ENCODE data around the gene KRT80.

The KRT80 gene

DNA sequence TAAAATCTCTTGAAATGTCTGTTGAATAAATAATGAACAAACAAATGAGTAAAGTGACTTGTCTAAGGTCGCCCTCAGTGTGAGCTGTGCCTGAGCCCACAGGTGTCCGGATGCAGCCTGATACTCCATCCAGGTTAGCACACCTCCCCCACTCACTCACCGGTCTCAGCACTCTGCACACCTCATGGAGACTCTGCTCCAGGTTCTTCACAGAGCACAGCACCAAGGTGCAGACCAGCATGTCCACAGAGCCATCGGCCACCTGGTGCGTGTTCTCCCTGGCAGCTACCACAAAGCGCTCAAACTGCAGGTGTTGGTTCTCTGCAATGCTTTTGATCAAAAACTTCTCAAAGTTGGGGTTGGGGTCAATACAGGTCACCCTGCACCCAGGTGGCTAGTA lies 37.1 kb upstream of the KRT80 start:
- DNase-seq (ENCODE audit: low read depth) = no peak

DNA sequence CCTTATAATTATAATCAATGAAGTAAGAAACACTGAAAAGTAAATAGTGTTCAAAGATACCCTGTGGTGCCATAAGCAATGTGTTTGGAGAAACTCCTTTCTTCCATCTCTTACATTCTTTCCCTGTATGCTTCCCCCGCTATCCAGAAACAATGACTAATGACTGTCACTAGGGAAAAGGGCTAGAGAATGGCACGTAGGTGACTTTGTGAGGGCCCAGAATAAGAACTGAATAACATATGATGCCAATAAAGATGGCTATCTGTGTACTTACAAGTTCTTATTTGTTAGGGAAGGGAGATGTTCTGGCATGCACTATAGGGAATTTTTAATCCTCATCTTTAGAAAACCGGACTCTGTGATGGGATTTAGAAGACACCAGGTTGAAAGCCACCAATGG lies 36.6 kb upstream of the KRT80 start:
- DNase-seq (ENCODE audit: low read depth) = no peak

DNA sequence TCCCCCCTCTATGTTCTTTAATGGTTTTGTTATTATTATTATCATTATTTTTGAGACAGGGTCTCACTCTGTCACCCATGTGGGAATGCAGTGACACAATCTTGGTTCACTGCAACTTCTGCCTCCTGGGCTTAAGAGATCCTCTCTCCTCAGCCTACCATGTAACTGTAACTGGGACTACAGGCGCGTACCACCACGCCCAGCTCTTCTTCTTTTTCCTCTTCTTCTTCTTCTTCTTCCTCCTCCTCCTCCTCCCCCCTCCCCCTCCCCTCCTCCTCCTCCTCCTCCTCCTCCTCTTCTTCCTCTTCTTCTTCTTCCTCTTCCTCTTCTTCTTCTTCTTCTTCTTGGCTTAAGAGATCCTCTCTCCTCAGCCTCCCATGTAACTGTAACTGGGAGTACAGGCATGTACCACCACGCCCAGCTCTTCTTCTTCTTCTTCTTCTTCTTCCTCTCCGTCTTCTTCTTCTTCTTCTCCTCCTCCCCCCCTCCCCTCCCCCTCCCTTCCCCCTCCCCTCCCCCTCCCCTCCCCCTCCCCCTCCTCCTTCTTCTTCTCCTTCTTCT lies 35.9 kb upstream of the KRT80 start:
- DNase-seq (ENCODE audit: low read depth) = no peak

DNA sequence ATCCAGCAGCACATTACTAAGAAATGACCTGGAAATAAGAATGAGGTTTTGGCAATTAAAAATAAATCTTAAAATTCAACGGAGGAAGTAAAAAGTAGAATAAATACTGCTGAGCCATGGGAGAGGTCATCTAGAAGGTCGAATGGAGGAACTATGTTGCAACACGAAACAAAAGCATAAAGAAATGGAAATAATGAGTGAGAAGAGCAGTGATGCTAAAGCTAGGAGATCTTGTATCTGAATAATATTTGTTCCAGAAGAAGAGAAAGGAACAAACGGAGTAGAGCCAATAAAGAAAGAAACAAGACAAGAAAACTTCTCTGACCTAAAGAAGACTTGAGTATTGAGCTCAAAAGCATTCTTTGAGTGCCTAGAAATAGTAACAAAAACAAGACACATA lies 34.6 kb upstream of the KRT80 start:
- DNase-seq (ENCODE audit: low read depth) = no peak

DNA sequence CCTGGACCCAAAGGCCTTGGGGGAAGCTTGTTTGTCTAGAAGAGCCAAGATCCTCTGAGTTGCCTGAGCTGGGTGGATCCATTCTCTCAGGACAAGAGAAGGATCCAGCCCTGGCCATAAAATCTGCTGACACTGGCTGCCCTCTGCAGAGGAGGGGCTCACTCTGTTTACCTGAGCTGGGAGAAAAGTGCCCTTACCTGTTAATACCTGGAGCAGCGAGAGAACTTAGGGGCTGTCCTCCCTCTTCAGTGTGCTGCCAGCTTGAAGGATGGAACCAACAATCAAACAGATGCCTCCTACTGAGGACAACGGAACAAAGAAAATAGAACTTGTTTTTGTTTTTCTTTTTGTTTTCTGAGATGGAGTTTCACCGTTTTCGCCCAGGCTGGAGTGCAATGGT lies 33.9 kb upstream of the KRT80 start:
- no peak for DNase-seq (ENCODE audit: low read depth)

DNA sequence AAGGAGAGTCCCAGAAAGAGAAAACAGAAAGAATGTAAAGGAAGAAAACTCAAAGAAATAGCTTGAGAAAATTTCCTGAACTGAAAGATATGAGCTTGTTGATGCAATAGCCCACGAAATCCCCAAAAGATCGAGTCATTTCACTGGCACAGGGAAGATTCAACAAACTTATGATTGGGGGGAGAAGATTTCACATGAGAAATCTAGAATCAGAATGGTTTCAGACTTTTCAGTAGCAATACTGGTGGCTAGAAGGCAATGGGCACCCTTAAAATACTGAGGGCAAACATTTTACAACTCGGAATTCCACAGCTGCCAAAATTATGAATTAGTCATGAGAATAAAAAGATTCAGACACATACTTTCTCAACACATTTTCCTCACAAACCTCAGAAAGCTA lies 32.3 kb upstream of the KRT80 start:
- DNase-seq (ENCODE audit: low read depth) = no peak

DNA sequence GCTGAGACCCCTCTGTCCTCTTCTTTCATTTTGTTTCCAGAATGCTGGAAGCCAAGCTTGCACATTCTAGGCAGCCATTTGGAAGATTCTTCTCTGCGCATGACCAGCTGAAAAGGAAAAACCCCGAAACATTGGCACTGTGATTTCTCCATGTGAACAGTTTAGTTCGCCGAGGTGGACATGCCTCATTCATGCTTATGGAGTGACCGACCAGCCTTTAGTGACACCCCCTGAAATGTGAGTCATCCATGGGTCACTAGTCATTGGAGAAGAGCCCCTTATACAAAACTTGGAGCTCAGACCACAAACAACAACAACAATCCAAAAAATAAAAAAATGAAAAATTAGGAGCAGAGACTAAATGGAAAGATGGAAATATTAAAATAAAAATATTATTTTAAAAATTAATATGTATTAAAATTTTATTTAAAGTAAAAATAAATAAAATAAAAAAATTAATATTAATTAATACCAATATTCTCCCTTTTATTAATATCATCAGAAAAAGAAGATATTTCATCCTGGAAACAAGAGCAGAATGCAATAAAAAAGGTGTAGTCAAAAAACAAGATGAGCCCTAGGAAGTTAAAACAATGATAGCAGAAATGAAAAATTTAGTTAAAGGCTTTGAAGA lies 31.7 kb upstream of the KRT80 start:
- DNase-seq (ENCODE audit: low read depth) = no peak

DNA sequence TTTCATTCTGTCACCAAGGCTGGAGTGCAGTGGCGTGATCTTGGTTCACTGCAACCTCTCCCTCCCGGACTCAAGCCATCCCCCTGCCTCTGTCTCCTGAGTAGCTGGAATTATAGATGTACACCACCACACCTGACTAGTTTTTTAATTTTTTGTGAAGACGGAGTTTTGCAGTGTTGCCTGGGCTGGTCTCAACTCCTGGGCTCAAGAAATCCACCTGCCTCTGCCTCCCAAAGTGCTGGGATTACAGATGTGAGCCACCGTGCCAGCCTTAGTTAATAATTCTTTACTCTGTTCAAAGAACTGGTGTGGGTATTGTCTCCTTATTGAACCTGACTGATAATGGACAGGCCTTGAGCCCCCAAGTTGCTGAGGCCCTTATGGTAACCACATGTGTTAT lies 30.9 kb upstream of the KRT80 start:
- no peak for DNase-seq (ENCODE audit: low read depth)

DNA sequence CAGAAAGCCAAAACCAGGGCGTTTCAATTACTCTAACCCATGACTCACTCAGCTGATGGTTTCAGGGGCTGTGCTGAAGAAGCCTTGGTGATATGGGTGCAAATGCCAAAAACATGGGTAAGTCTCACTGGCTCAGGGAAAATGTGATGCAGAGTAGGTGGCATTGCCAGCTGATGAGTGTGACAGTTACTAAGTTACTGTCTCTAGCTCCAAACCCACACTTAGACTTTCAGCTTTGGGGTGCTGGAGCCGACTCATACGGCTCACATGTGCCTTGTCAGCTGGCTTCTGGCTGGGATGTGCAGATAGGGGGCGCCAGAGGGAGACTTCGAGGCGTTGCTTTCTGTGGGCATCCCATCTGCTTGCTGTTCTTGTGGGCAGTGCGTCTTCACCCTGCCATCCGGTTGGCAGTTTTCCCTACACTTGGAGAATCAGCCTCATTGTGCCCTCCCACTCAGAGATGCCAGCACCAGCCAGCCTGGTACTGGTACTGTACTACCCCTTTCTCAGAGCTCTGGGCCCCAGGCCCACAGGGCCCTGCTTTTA lies 30.2 kb upstream of the KRT80 start:
- DNase-seq (ENCODE audit: low read depth) = no peak

DNA sequence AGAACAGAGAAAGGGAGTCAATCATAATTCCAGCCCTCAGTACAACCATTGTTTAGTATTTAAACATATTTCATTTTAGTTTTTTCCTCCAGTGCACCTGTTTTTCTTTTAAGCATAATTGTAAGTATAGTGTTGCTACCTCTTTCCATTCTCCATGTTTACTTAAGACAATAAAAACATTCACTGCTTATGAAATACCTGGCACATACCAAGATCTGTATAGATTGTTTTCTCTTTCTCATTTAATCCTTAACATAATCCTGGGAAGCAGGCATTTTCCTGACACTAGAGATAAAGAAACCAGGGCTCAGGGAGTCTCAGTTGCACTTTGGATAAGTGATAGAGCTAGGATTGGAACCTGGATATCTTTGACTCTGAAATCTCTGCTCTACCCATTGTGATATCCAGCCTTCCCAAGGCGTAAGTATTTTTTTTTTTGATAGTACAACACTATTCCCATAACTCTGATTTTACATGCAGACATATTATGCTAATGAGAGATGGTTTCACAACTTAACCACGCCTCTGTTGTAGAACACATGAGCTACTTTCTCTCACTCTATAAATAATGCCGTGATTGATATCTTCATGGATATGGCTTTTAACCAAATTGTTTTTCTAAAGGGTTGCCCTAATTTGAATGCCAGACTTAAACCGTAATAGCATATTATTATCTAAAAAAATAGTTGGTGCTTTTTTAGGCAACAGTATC lies 29.4 kb upstream of the KRT80 start:
- DNase-seq (ENCODE audit: low read depth) = no peak

DNA sequence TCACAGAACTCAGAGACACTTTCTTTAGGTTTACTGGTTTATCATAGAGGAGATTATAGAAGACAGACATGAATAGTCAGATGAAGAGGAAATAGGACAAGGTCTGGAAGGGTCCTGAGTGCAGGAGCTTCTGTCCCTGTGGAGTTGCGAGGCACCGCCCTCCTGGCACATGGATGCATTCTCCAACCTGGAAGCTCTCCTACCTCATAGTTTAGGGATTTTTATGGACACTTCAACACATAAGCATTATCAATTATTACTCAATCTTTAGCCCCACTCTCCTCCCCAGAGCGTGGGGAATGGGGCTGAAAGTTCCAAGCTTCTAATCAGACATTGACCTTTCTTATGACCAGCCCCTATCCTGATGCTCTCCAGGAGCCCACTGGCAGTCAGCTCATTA lies 28.7 kb upstream of the KRT80 start:
- no peak for DNase-seq (ENCODE audit: low read depth)

DNA sequence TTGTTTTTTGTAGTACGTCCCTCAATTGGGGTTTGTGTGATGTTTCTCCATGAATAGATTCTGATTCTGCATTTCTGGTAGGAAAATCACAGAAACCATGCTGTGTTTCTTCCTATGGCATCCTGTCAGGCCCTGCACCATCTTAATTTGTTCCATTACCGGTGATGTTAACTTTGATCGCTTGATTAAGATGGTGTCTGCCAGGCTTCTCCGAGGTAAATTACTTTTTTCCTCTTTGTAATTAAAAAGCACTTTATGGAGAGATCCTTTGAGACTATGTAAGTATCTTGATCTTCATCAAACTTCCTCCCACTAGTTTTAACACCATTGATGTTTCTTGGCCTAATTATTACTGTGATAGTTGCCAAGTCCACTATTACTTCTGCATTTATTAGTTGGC lies 26.2 kb upstream of the KRT80 start:
- DNase-seq (ENCODE audit: low read depth) = no peak

DNA sequence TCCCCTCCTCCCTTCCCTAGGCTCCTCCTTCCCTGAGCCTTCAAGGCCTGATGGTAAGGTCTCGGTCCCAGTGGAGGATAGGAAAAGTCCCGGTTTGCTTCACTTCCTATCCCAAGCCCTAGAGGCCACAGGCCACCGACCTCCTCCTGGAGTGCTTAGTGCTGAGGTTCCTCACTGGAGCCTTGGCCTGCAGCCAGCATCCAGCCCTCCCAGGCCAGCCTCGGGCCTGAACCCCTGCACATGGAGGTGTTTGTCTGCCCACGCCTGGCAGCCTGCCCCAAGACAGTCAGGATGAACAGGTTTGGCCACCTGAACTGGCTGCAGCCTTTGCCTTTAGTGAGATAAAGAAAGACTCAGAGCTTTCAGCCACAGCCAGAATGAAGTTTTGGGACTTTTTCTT lies 25.4 kb upstream of the KRT80 start:
- no peak for DNase-seq (ENCODE audit: low read depth)

DNA sequence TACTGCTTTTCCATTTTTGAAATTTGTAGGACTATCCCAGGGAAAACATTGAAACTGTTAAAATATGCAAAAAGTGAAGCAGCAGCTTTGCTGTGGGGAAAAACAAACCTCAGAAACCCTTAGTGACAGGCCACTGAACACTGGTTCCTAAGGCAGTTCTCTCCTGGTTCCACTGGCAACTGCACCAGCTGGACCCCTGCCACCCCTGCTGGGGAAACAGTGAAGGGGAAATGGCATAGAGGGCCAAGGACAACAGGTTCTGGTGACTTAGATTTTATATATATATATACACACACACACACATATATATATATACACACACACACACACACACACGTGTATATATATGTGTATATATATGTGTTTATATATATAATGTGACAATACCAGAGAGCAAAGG lies 25.0 kb upstream of the KRT80 start:
- DNase-seq (ENCODE audit: low read depth) = no peak

DNA sequence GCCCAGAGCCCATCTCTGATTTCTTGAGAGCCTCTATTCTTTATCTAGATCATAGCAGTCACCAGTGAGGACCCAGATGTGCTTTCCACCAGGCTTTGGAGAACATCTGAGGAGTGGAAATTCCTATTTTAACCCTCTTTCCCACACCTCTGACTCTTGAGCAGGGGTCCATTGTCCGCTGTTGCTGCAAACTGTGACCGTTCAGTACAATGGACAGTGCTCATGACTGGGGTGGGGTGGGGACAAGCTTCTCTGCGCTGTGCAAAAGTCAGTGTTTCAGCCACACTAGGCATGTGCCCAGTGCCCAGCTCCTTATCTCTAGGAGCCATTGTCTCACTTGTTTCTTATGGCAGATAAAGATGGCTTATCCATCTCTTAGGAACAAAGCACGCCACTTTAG lies 24.3 kb upstream of the KRT80 start:
- no peak for DNase-seq (ENCODE audit: low read depth)

DNA sequence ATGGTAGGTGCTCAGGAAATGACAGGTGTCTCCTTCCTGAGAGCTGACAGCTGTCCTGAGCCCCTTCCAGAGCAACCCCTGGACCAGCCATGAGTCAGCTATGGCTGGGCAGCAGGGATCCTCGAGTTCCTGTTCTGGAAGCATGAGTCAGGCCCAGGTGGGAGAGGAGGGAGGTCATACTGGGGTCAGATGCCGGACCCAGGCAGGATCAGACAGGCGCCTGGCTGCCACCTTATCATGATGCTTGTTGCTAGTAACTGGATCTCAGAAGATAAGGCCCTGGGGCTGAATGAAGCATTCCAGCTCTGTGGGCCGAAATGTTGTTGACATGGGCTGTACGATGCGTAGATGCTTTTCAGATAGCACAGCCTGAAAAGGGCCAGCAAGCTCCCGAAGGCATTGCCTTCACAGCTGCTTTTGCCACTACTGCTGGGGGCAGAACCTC lies 23.8 kb upstream of the KRT80 start:
- no peak for DNase-seq (ENCODE audit: low read depth)

DNA sequence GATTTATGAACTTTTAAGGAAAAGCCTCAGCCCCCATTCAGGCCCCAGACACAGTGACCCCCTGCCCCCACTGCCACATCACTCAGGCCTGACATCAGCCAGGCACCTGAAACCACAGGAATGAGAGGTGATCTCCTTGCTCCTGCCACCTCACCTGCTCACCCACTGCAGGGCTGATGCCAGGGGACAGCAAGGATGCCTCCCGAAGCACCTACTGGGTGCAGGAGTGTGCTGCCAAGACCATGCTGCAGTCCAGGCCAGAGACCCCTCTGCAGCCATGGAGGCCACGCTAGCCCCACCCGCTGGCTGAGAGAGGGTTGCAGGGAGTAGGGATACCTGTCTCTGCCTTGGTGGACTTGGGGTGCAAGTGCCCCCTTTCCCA lies 22.6 kb upstream of the KRT80 start:
- DNase-seq (ENCODE audit: low read depth) = no peak

DNA sequence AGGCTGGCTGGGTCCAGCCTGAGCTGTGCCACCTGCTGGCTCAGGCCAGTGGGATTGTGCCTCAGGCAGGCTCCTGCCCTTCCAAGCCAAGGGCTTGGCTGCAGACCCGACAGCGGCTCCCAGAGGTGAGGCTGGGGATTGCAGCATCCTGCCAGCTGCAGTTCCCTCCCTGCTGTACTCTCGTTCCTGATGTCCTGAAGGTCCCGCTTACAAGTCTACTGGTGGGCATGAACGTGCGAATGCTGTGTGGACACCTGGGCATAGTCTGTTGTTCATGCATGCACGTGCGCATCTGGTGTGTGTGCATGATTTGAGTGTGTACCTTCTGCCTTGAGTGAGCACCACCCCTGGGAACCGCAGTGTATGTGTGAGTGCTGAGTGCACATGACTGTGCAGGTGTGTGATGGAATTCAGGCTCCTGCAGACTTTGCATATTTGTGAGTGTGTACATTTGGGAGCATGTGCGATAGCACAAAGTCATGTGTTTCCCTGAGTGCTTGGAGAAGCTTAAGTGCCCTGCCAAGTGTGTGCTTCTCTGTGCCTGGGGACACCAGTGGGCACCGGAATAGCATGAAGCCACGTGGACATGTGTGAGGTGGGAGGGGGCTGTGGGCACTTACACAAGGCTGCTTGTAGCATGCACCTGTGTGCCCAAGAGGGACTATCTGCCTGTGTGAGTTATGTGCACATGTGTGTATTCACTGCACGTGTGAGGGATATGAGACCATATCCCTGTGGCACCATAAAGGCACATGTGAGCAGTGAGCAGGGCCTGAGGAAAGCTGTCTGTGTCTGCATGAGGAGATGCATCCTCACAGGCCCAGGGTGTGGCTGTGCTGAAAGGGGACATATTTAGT lies 22.0 kb upstream of the KRT80 start:
- no peak for DNase-seq (ENCODE audit: low read depth)

DNA sequence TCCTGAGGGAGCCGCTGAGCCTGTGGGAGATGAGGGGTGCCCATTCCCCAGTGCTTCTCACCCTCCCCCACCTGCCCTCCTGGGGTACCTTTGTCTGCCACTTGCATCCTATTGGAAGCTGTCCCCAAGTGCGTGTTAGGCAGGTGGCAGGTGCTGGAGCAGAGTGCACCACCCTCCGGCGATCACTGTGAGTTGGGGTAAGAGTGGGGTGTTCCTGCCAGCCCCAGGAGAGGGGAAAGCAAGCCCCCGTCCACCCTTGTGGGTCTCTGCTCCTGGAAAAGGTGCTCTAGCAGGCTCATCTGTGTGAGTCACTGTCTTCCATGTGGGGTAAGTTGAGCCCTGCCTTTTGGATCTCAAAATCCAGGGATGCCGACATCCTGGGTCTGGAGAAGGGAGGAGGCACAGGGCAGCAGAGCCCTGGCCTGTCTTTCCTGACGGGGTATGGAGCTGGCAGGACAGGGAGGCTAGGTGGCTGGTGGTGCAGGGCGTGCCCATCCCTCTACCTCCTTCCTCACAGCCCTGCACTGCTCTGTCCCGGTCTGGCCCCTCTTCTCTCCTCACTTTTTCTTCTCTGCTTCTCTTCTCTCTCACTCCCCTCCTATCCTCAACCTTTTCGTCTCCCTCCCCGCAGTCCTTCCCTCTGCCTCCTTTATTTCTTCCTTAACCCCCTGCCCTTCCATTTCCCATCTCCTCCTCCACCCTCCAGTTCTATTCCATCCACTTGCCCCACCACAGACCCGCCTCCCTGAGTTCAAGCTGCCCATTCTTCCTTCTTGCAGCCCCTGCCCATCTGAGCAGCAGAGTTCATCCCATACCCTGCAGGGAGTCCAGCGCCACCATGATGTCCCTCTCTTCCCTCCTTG lies 21.1 kb upstream of the KRT80 start:
- no peak for DNase-seq (ENCODE audit: low read depth)

DNA sequence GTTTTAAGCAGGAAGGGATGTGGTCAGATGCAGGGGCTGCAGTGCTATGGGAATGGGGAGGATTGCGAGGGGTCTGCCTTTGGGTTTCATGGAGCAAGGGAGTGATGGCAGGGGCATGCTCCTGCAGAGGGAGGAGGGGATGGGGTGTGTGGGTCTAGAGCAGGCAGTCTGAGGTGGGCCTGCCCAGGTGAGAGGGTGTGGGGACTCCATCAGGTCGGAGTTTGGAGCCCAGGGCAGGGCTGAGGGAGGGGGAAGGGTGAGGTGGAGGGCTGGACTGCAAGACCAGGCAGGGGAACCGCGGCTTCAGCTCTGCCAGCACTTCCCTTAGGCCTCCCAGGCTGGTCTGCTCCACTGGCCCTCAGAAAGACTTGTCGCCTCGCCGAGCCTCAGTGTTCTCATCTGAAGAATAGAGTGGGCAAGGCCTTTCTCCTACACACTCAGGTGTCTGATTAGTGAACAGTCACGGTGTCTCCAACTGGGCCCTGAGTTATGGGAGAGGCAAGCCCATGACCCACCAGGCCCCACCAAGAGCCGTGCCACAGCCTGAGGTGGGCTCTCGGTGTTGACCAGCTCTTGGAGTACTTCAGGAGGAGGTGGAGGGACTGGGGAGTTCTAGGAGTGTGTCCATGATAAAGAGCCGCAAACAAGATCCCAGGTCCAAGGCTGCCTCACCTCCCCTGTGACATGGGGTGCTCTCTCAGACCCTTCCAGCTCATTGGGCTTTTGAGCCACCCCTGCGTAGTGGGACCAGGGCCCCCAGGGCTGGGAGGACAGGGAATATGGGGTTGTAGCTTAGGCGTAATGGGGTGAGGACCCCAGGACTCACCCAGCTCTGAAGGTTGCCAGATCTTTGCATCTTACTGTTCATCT lies 20.1 kb upstream of the KRT80 start:
- DNase-seq (ENCODE audit: low read depth) = no peak
